Ovary (tissue), 3 donors: Measurements from ENCODE around the gene LRRC8C.

ENCODE experiments used
- EP300 ChIP-seq: sonication (generic); formaldehyde crosslinking; IDR thresholded peaks from one replicate; pipeline ENCODE4 v1.6.1; 2017; ENCODE audit warnings: antibody characterized with exemption
- POLR2A ChIP-seq: fragments of 450-650 bp; IDR thresholded peaks from one replicate; pipeline ENCODE4 v1.6.1; 2017; ENCODE audit warnings: antibody characterized with exemption, mild to moderate bottlenecking, moderate library complexity
- TF ChIP-seq, protein P1 (sequence below), 3 donors: fragments of 450-650 bp in 2 of 3; fragments of 200-600 bp in 1 of 3; IDR thresholded peaks; one replicate each; pipeline versions ENCODE4 v1.5.1 to v1.8.0; 2016 to 2022; ENCODE audit warnings: antibody characterized with exemption in 3 of 3, mild to moderate bottlenecking in 1 of 3
- donor health status: DM: no; HTN: no; CAD: no.

DNA sequence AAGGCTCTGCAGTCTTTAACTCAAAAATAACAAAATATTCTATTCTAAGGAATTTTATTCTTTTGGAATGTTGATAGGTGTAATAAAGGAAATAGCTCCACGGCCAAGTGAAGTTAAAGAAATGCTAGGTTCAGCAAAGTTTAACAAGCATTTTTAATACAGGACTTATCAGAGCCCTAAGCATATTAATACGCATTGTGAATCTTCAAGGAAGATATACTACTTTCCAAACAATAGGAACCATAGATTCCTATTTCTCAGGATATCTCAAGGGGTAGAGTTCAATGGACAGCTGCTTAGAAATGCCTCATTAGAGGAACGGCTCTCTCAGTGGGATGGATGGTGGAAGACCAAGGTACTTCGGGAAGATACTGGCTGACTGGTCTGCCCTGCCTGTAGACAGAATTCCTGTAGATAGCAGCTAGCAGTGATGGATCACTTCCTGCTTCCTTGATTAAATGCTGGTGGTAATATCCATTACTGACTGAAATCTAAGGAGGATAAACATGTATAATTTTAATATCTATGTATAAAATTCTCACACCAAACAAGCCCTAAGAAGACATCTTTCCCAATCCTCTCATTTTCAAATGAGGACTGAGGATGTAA lies 8.1 kb upstream of the LRRC8C start:
- TF ChIP-seq, protein P1, sequence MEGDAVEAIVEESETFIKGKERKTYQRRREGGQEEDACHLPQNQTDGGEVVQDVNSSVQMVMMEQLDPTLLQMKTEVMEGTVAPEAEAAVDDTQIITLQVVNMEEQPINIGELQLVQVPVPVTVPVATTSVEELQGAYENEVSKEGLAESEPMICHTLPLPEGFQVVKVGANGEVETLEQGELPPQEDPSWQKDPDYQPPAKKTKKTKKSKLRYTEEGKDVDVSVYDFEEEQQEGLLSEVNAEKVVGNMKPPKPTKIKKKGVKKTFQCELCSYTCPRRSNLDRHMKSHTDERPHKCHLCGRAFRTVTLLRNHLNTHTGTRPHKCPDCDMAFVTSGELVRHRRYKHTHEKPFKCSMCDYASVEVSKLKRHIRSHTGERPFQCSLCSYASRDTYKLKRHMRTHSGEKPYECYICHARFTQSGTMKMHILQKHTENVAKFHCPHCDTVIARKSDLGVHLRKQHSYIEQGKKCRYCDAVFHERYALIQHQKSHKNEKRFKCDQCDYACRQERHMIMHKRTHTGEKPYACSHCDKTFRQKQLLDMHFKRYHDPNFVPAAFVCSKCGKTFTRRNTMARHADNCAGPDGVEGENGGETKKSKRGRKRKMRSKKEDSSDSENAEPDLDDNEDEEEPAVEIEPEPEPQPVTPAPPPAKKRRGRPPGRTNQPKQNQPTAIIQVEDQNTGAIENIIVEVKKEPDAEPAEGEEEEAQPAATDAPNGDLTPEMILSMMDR (IDR thresholded peaks at IDR 0.05): no peak
- no peak for TF ChIP-seq POLR2A
- TF ChIP-seq EP300: no peak
